HepG2 (cell line): Measurements from ENCODE around the gene PRSS8. TPM values are rescaled to one million over a fixed set of nuclear protein-coding genes. Genes with fewer than 3 reads are reported as not detected.

Experiments
- ASH2L ChIP-seq: fragments of 300-600, 200-600 bp; sonication (generic); IDR thresholded peaks from 2 replicates; pipeline ENCODE4 v1.7.0; 2017; ENCODE audit warnings: low read depth, mild to moderate bottlenecking, moderate library complexity, mixed read lengths, low read length; ENCODE audit not compliant: insufficient read length
- CEBPG ChIP-seq: IDR thresholded peaks from 2 replicates; pipeline ENCODE4 v1.6.1; 2016
- CHCHD3 ChIP-seq: sonication (generic); formaldehyde crosslinking; IDR thresholded peaks from 2 replicates; pipeline ENCODE4 v1.8.0; 2022; ENCODE audit warnings: mild to moderate bottlenecking, missing genetic modification reagents, moderate library complexity
- ELF3 ChIP-seq: IDR thresholded peaks from 2 replicates; pipeline ENCODE4 v1.6.1; 2016; ENCODE audit warnings: missing genetic modification reagents, missing compliant biosample characterization
- EZH2 ChIP-seq: conservative IDR thresholded peaks from 2 replicates; pipeline ENCODE4 v1.6.1; 2012; ENCODE audit warnings: mild to moderate bottlenecking, low read depth, low read length, moderate library complexity
- KDM1A ChIP-seq: IDR thresholded peaks from 2 replicates; pipeline ENCODE4 v1.6.1; 2016; ENCODE audit warnings: missing compliant biosample characterization
- MTA1 ChIP-seq: sonication (generic); formaldehyde crosslinking; IDR thresholded peaks from 2 replicates; pipeline ENCODE4 v1.4.0; 2020; ENCODE audit warnings: missing genetic modification reagents, mild to moderate bottlenecking, borderline replicate concordance
- NKX3-1 ChIP-seq: sonication (generic); formaldehyde crosslinking; IDR thresholded peaks from 2 replicates; pipeline ENCODE4 v1.5.0; 2020; ENCODE audit warnings: missing genetic modification reagents
- NONO ChIP-seq, 2 experiments: fragments of 450-650 bp in 1 of 2; sonication (generic) in 1 of 2; formaldehyde crosslinking in 1 of 2; IDR thresholded peaks in 1 of 2; conservative IDR thresholded peaks in 1 of 2; 2 replicates each; pipeline versions ENCODE4 v1.6.1 to v1.8.0; 2017 to 2022; ENCODE audit warnings: mild to moderate bottlenecking in 1 of 2, missing genetic modification reagents in 1 of 2, moderate library complexity in 1 of 2
- NR2F1 ChIP-seq, 2 experiments: fragments of 450-650 bp in 1 of 2; formaldehyde crosslinking in 1 of 2; IDR thresholded peaks; 2 replicates each; pipeline versions ENCODE4 v1.5.0 to v1.6.1; 2016 to 2020; ENCODE audit warnings: mild to moderate bottlenecking in 1 of 2, missing compliant biosample characterization in 1 of 2, missing genetic modification reagents in 1 of 2, moderate library complexity in 1 of 2
- NRL ChIP-seq: sonication (generic); formaldehyde crosslinking; IDR thresholded peaks from 2 replicates; pipeline ENCODE4 v1.5.0; 2020; ENCODE audit warnings: missing genetic modification reagents, mild to moderate bottlenecking, moderate library complexity, borderline replicate concordance
- ONECUT2 ChIP-seq: sonication (generic); formaldehyde crosslinking; IDR thresholded peaks from 2 replicates; pipeline ENCODE4 v1.4.0; 2020; ENCODE audit warnings: missing genetic modification reagents
- SOX6 ChIP-seq, 2 experiments: fragments of 450-650 bp in 1 of 2; sonication (generic) in 1 of 2; formaldehyde crosslinking in 1 of 2; IDR thresholded peaks; 2 replicates each; pipeline versions ENCODE4 v1.4.0 to v1.6.1; 2017 to 2020; ENCODE audit warnings: antibody characterized with exemption in 1 of 2, mild to moderate bottlenecking in 1 of 2, missing genetic modification reagents in 1 of 2
- ZFAT ChIP-seq: sonication (generic); formaldehyde crosslinking; conservative IDR thresholded peaks from 2 replicates; pipeline ENCODE4 v1.8.1; 2023; ENCODE audit warnings: missing genetic modification reagents, inconsistent platforms
- ZFP90 ChIP-seq: sonication (generic); formaldehyde crosslinking; IDR thresholded peaks from 2 replicates; pipeline ENCODE4 v1.8.0; 2022; ENCODE audit warnings: missing genetic modification reagents, mild to moderate bottlenecking, inconsistent platforms, borderline replicate concordance
- ZNF138 ChIP-seq: sonication (generic); formaldehyde crosslinking; IDR thresholded peaks from 2 replicates; pipeline ENCODE4 v1.5.0; 2020; ENCODE audit warnings: mild to moderate bottlenecking, low read depth, missing genetic modification reagents
- ZNF160 ChIP-seq: sonication (generic); formaldehyde crosslinking; IDR thresholded peaks from 2 replicates; pipeline ENCODE4 v1.8.0; 2022; ENCODE audit warnings: mild to moderate bottlenecking, inconsistent platforms, missing genetic modification reagents
- ZNF550 ChIP-seq: sonication (generic); formaldehyde crosslinking; IDR thresholded peaks from 2 replicates; pipeline ENCODE4 v1.4.0; 2020; ENCODE audit warnings: mild to moderate bottlenecking, missing genetic modification reagents, borderline replicate concordance
- ZNF552 ChIP-seq: sonication (generic); formaldehyde crosslinking; IDR thresholded peaks from 2 replicates; pipeline ENCODE4 v1.9.0; 2022; ENCODE audit warnings: missing genetic modification reagents, mild to moderate bottlenecking, borderline replicate concordance
- ZNF773 ChIP-seq: sonication (generic); formaldehyde crosslinking; IDR thresholded peaks from 2 replicates; pipeline ENCODE4 v1.4.0; 2020; ENCODE audit warnings: missing genetic modification reagents, borderline replicate concordance
- ZNF816 ChIP-seq: sonication (generic); formaldehyde crosslinking; IDR thresholded peaks from 2 replicates; pipeline ENCODE4 v1.8.0; 2022; ENCODE audit warnings: missing genetic modification reagents, mild to moderate bottlenecking, borderline replicate concordance
- ZNF83 ChIP-seq: sonication (generic); formaldehyde crosslinking; IDR thresholded peaks from 2 replicates; pipeline ENCODE4 v1.4.0; 2020; ENCODE audit warnings: missing genetic modification reagents, mild to moderate bottlenecking, borderline replicate concordance
- polyA plus RNA-seq, 8 experiments: library from polyadenylated mRNA; depleted of rRNA in 3 of 8; stranded (reverse) in 7 of 8; unstranded in 1 of 8; fragments of >200 nt; fragmentation: Illumina TruSeq in 4 of 8; extraction: Trizol in 4 of 8; gene quantifications; 2 replicates each; pipeline versions ENCODE4 v1.2.1 to v1.2.3, GENCODE V29; 2011 to 2016; ENCODE audit warnings: low read depth in 4 of 8, missing spikeins in 1 of 8, mixed read lengths in 1 of 8; ENCODE audit not compliant: insufficient read depth in 1 of 8
- total RNA-seq, 5 experiments: library from RNA; depleted of rRNA; stranded (reverse); fragments of >200 nt; fragmentation: Illumina TruSeq; extraction: Trizol; gene quantifications; 2 replicates each; pipeline ENCODE4 v1.2.3, GENCODE V29; 2016; ENCODE audit warnings: low read depth in 1 of 5
- TF ChIP-seq, protein P1 (sequence below): sonication (generic); formaldehyde crosslinking; IDR thresholded peaks from 2 replicates; pipeline ENCODE4 v1.9.0; 2022; ENCODE audit warnings: low read depth, missing genetic modification reagents
- TF ChIP-seq, protein P2 (sequence below): sonication (generic); formaldehyde crosslinking; IDR thresholded peaks from 2 replicates; pipeline ENCODE4 v1.5.1; 2020; ENCODE audit warnings: mild to moderate bottlenecking, missing genetic modification reagents, moderate library complexity

The PRSS8 gene
- total and polyA plus RNA-seq, 2 of the 13 experiments (the other 11 are each of a cell fraction or from before 2014, with no cell fraction given): 2.6 to 7.2 TPM

DNA sequence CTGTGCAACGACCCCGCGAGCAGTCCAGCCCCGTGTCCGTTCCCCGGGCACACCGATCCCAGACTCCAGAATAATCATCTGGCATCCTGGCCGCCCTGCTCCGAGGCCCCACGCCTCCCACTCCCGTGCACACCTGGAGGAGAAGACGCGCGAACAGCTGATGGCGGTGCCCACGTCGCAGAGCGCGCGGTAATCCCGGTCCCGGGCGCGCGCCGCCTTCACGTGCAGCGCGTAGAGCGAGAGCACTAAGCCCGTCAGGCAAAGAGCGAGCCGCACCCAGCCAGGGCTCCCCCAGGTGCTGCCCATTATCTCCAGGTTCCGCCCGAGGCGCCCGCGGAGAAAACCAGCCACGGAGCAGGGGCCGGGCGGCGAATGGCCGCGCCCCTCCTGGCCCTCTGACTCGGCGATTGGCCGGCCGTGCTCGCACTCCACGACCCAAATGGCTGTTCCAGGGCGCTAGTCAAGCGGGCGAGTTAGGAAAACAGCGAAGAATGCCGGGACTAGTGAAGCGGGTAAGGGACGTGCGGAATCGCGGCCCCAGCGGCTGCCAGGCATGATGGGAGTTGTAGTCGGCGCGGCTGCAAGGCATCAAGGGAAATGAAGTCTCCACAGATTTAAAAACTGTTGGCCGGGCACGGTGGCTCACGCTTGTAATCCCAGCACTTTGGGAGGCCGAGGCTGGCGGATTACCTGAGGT is 41.0 kb downstream of the PRSS8 start, which contains the start of gene VKORC1 (continued):
- TF ChIP-seq ZNF552 (no peak), ZNF773 (CRISPR knock-in tag) (no peak), EZH2 (no peak), ZNF160 (CRISPR knock-in tag) (peak; percentile 79), NONO (IDR thresholded peaks at IDR 0.05) (no peak), NONO (CRISPR knock-in tag; conservative IDR thresholded peaks at IDR 0.05) (peak; percentile 97), CEBPG (peak; percentile 55), NRL (CRISPR knock-in tag) (peak; percentile 73; the same call in 1 of the 2 replicates), ZNF83 (CRISPR knock-in tag) (no peak), ELF3 (CRISPR knock-in tag) (peak; percentile 68), ZNF138 (CRISPR knock-in tag) (peak; percentile 55; the same call in 1 of the 2 replicates), ZNF816 (0 out of 2 replicates have a peak, but pooled peaks have one; percentile 38), KDM1A (CRISPR knock-in tag) (peak; percentile 84), ZFAT (CRISPR knock-in tag) (0 out of 2 replicates have a peak, but pooled peaks have one; percentile 62), ASH2L (peak; percentile 47), MTA1 (CRISPR knock-in tag) (peak; percentile 50; the same call in 1 of the 2 replicates), SOX6 (IDR thresholded peaks at IDR 0.05) (no peak), SOX6 (CRISPR knock-in tag; IDR thresholded peaks at IDR 0.05) (peak; percentile 73), ZFP90 (CRISPR knock-in tag) (peak; percentile 78; the same call in 1 of the 2 replicates), NKX3-1 (peak; percentile 86; the same call in 1 of the 2 replicates), ONECUT2 (peak; percentile 30; the same call in 1 of the 2 replicates), ZNF550 (CRISPR knock-in tag) (no peak), NR2F1 (CRISPR knock-in tag; IDR thresholded peaks at IDR 0.05) (no peak), CHCHD3 (0 out of 2 replicates have a peak, but pooled peaks have one; percentile 64)
- TF ChIP-seq, protein P1, sequence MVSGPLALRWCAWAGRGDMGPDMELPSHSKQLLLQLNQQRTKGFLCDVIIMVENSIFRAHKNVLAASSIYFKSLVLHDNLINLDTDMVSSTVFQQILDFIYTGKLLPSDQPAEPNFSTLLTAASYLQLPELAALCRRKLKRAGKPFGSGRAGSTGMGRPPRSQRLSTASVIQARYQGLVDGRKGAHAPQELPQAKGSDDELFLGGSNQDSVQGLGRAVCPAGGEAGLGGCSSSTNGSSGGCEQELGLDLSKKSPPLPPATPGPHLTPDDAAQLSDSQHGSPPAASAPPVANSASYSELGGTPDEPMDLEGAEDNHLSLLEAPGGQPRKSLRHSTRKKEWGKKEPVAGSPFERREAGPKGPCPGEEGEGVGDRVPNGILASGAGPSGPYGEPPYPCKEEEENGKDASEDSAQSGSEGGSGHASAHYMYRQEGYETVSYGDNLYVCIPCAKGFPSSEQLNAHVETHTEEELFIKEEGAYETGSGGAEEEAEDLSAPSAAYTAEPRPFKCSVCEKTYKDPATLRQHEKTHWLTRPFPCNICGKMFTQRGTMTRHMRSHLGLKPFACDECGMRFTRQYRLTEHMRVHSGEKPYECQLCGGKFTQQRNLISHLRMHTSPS (CRISPR knock-in tag): peak; percentile 59; the same call in 1 of the 2 replicates
- TF ChIP-seq, protein P2, sequence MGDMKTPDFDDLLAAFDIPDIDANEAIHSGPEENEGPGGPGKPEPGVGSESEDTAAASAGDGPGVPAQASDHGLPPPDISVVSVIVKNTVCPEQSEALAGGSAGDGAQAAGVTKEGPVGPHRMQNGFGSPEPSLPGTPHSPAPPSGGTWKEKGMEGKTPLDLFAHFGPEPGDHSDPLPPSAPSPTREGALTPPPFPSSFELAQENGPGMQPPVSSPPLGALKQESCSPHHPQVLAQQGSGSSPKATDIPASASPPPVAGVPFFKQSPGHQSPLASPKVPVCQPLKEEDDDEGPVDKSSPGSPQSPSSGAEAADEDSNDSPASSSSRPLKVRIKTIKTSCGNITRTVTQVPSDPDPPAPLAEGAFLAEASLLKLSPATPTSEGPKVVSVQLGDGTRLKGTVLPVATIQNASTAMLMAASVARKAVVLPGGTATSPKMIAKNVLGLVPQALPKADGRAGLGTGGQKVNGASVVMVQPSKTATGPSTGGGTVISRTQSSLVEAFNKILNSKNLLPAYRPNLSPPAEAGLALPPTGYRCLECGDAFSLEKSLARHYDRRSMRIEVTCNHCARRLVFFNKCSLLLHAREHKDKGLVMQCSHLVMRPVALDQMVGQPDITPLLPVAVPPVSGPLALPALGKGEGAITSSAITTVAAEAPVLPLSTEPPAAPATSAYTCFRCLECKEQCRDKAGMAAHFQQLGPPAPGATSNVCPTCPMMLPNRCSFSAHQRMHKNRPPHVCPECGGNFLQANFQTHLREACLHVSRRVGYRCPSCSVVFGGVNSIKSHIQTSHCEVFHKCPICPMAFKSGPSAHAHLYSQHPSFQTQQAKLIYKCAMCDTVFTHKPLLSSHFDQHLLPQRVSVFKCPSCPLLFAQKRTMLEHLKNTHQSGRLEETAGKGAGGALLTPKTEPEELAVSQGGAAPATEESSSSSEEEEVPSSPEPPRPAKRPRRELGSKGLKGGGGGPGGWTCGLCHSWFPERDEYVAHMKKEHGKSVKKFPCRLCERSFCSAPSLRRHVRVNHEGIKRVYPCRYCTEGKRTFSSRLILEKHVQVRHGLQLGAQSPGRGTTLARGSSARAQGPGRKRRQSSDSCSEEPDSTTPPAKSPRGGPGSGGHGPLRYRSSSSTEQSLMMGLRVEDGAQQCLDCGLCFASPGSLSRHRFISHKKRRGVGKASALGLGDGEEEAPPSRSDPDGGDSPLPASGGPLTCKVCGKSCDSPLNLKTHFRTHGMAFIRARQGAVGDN: peak; percentile 94
